Measurements from ENCODE around the gene FBXO47. TPM values are rescaled to one million over a fixed set of nuclear protein-coding genes. Genes with fewer than 3 reads are reported as not detected.

FBXO47 gene
- total RNA-seq, 1 donor from 2014 or later = not detected

- H3K27ac ChIP-seq = no peak overlapping the region
- intact Hi-C loops (cut with DNase I) = no loop called here
- no peaks in the 10 kb centered on the region for H3K36me3 ChIP-seq
Measured at GRCh38 chr17:38905375-38905774, 61.8 kb downstream of the FBXO47 start.

DNA sequence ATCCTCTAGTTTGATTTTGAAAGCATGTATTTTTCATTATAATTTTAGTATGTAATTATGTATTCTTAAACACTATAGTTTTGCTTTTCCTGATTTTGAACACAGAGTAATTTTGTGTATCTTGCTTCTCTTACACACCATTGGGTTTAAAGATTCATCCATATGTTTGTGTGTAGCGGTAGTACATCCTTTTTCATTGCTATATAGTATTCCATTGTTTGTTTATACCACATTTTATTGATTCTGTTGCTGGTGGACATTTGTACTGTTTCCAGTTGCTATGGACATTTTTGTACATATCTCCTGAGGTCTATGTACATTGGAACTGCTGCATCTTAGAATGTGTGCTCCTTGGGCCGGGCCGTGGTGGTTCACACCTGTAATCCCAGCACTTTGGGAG lies 62.3 kb downstream of the FBXO47 start:
- DNase-seq (ENCODE audit: extremely low spot score in 2 of 2) = no peak
- intact Hi-C loops (cut with DNase I) = no loop called here
- H3K4me1 ChIP-seq = peaks cover 63% of the 10 kb centered on the region
- H3K27ac ChIP-seq = no peak overlapping the region
- H3K36me3 ChIP-seq = no peaks in the 10 kb centered on the region
- TF ChIP-seq CTCF (IDR thresholded peaks at IDR 0.05) (no peak), POLR2A (IDR thresholded peaks at IDR 0.05) (no peak), POLR2AphosphoS5 (IDR thresholded peaks at IDR 0.05; ENCODE audit: insufficient read depth in 1 of 2, low read depth in 1 of 2) (no peak)
- H3K27me3 ChIP-seq = no peaks in the 10 kb centered on the region
- no peak overlapping the region for H3K4me3 ChIP-seq
- H3K9me3 ChIP-seq = no peaks in the 10 kb centered on the region

More at GRCh38 chr17:38905375-38905774, 61.8 kb downstream of the FBXO47 start:
- Histone ChIP-seq H3K27me3 (no peaks in the 10 kb centered on the region), H3K9me3 (no peaks in the 10 kb centered on the region), H3K4me1 (peaks cover 64% of the 10 kb centered on the region), H3K4me3 (no peak overlapping the region)
- TF ChIP-seq POLR2A (IDR thresholded peaks at IDR 0.05) = no peak
- no peak for TF ChIP-seq CTCF (IDR thresholded peaks at IDR 0.05)
- TF ChIP-seq POLR2AphosphoS5 (IDR thresholded peaks at IDR 0.05; ENCODE audit: insufficient read depth in 1 of 2, low read depth in 1 of 2) = no peak
- no peak for DNase-seq (ENCODE audit: extremely low spot score in 2 of 2)

GRCh38 chr17:38903404-38903803 lies 63.8 kb downstream of the FBXO47 start:
- peaks cover 63% of the 10 kb centered on the region for H3K4me1 ChIP-seq
- no peak overlapping the region for H3K27ac ChIP-seq
- no peak overlapping the region for H3K4me3 ChIP-seq
- TF ChIP-seq POLR2AphosphoS5 (IDR thresholded peaks at IDR 0.05; ENCODE audit: insufficient read depth in 1 of 2, low read depth in 1 of 2) = no peak
- TF ChIP-seq POLR2A (IDR thresholded peaks at IDR 0.05) = no peak
- TF ChIP-seq CTCF (IDR thresholded peaks at IDR 0.05) = no peak
- H3K36me3 ChIP-seq = peaks cover 0 to 12% of the 10 kb centered on the region in 2 donors
- intact Hi-C loops (cut with DNase I) = no loop called here
- no peak for DNase-seq (ENCODE audit: extremely low spot score in 2 of 2)
- no peaks in the 10 kb centered on the region for H3K9me3 ChIP-seq
- no peaks in the 10 kb centered on the region for H3K27me3 ChIP-seq

- H3K9me3 ChIP-seq = no peaks in the 10 kb centered on the region
- peaks cover 0 to 13% of the 10 kb centered on the region in 2 donors for H3K36me3 ChIP-seq
- no peak overlapping the region for H3K4me3 ChIP-seq
- H3K27ac ChIP-seq = peak overlapping the region; percentile 30
- intact Hi-C loops (cut with DNase I) = no loop called here
- H3K4me1 ChIP-seq = peaks cover 63% of the 10 kb centered on the region
- TF ChIP-seq POLR2AphosphoS5 (IDR thresholded peaks at IDR 0.05; ENCODE audit: insufficient read depth in 1 of 2, low read depth in 1 of 2) (no peak), POLR2A (IDR thresholded peaks at IDR 0.05) (no peak)
- no peaks in the 10 kb centered on the region for H3K27me3 ChIP-seq
- no peak for DNase-seq (ENCODE audit: extremely low spot score in 2 of 2)
Measured at GRCh38 chr17:38900978-38901656, 66.1 kb downstream of the FBXO47 start.

DNA sequence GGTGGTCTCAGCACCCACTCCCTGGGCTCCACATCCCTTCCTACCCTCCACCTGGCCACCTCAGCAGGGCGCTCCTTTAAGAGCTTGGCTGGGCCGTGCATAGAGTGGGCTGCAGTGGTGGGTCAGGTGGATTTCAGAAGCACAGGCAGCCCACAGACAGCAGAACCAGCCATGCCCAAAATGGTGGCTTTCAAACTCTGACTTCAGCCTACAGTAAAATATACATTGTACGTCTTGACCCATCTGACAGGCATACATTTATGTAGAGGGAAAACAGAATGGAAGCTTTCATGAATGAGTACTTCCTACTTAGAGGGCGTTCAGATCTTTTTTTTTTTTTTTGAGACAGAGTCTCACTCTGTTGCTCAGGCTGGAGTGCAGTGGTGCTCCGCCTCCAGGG lies 67.8 kb downstream of the FBXO47 start:
- Histone ChIP-seq H3K27ac (peak overlapping the region; percentile 10), H3K4me1 (peaks cover 73% of the 10 kb centered on the region), H3K9me3 (no peaks in the 10 kb centered on the region), H3K36me3 (peaks cover 0 to 20% of the 10 kb centered on the region in 2 donors), H3K27me3 (no peaks in the 10 kb centered on the region), H3K4me3 (no peak overlapping the region)
- intact Hi-C loops (cut with DNase I) = no loop called here
- TF ChIP-seq POLR2A (IDR thresholded peaks at IDR 0.05) (no peak), POLR2AphosphoS5 (IDR thresholded peaks at IDR 0.05; ENCODE audit: insufficient read depth in 1 of 2, low read depth in 1 of 2) (no peak), CTCF (IDR thresholded peaks at IDR 0.05) (no peak)
- no peak for DNase-seq (ENCODE audit: extremely low spot score in 2 of 2)
